GM12801 (cell line): ENCODE measurements around the gene NNAT.

Experiments
- TF ChIP-seq, protein P1 (sequence below): IDR thresholded peaks from one replicate; pipeline ENCODE4 v1.5.1; 2011; ENCODE audit warnings: control low read depth; ENCODE audit not compliant: insufficient read length; ENCODE audit errors: extremely low read depth

The NNAT gene

DNA sequence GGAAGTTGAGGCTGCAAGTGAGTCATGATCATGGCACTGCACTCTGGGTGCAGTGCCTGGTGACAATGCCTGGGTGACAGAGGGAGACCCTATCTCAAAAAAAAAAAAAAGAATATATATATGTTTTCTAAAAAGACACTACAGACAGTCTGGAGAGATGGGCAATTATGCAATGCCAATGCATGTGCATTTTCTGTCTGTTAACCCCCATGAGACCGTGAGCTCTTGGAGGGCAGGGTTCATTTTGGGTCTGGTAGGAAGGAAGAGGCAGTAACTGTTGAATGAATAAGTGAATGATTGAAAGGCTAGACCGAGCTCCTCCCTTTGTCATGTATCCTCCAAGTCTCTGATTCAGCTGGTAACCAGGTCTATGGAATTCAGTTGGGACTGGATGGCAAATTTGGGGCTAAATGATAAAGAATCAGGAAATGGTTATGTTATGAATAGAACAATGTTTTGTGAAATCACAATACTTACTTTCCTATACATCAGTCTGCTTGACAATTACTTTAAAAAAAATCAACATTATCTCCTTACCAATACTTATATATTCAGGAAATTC is 12.2 kb downstream of the NNAT start:
- TF ChIP-seq, protein P1, sequence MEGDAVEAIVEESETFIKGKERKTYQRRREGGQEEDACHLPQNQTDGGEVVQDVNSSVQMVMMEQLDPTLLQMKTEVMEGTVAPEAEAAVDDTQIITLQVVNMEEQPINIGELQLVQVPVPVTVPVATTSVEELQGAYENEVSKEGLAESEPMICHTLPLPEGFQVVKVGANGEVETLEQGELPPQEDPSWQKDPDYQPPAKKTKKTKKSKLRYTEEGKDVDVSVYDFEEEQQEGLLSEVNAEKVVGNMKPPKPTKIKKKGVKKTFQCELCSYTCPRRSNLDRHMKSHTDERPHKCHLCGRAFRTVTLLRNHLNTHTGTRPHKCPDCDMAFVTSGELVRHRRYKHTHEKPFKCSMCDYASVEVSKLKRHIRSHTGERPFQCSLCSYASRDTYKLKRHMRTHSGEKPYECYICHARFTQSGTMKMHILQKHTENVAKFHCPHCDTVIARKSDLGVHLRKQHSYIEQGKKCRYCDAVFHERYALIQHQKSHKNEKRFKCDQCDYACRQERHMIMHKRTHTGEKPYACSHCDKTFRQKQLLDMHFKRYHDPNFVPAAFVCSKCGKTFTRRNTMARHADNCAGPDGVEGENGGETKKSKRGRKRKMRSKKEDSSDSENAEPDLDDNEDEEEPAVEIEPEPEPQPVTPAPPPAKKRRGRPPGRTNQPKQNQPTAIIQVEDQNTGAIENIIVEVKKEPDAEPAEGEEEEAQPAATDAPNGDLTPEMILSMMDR, result no peak

DNA sequence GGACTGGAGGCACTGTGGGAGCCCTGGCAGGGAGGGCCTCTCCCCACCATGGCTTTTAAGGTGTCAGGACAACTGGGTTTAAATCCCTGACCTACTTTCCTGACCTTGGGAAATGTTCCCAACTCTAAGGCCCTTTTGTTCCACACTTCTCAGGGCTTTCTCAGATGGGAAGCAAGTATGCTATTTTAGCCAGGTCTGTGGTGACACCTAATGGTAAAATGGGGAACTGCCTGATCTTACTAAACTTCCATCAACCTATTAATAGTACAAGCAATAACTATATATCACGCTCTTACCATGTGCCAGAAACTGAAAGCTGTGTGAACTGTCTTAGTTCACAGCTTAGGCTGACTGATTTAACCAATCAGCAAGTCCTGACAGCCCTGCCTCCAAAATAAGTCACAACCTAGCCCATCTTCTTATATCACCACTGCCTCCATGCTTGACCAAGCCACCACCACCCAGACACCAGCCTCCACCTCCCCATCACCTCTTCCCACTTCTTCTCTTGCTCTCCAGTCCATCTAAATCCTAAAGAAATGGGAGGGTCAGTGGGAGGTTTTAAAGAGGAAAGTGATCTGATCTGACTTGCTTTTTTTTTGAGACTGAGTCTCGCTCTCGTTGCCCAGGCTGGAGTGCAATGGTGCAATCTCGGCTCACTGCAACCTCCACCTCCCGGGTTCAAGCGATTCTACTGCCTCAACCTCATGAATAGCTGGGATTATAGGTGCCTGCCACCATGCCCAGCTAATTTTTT is 13.5 kb downstream of the NNAT start:
- TF ChIP-seq, protein P1, result no peak

- TF ChIP-seq, protein P1, result no peak
Measured at GRCh38 chr20:37535443-37536132, 14.5 kb downstream of the NNAT start.

GRCh38 chr20:37537505-37537904 is 16.5 kb downstream of the NNAT start:
- TF ChIP-seq, protein P1, result no peak

DNA sequence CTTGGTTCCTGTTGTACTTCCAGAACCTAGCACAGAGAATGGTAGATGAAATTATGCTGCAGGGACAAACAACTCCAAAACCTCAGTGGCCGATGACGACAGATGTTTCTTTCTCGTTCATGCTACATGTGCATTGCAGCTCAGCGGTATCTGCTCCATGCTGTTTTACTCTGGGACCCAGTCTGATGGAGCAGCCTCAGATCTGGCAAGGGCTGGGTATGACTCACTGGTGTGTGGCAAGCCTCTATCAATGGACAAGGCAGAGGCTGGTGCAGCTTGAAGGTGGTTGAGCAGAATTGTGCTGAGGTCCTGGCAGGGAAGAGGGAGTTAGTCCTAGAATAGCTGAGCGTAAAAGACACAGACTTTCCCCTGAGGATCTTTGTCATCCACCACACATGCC is 17.0 kb downstream of the NNAT start:
- TF ChIP-seq, protein P1, result no peak

DNA sequence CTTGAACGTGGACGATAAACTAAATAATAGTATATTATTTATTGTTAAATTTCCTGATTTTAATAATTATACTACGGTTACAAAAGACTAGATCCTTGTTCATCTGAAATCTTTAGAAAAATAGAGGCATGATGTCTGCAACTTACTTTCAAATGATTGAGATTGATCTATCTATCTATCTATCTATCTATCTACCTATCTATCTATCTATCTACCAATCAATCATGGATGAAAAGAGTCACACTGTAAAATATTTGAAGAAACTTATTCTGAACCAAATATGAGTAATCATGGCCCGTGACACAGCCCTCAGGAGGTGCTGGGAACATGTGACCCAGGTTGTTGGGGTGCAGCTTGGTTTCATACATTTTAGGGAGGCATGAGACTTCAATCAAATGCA is 18.4 kb downstream of the NNAT start:
- TF ChIP-seq, protein P1, result no peak

DNA sequence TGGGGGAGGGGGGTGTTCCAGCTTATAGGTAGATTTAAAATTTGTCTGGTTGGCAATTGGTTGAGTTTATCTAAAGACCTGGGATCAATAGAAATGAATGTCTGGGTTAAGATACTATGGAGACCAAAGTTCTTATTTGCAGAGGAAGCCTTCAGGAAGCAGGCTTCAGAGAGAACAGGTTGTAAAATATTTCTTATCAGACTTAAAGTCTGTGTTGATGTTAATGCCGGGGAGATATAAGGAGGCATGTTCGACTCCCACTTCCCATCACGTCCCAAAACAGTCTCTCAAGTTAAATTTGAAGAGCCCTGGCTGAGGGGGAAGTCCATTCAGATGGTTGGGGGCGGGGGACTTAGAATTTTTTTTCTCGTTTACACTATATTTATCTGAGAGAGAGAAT is 19.0 kb downstream of the NNAT start:
- TF ChIP-seq, protein P1, result no peak
